ENCODE measurements around the gene LYPD6B. TPM values are rescaled to one million over a fixed set of nuclear protein-coding genes. Genes with fewer than 3 reads are reported as not detected.

Gene LYPD6B
- total RNA-seq, 1 donor from 2014 or later = not detected

DNA sequence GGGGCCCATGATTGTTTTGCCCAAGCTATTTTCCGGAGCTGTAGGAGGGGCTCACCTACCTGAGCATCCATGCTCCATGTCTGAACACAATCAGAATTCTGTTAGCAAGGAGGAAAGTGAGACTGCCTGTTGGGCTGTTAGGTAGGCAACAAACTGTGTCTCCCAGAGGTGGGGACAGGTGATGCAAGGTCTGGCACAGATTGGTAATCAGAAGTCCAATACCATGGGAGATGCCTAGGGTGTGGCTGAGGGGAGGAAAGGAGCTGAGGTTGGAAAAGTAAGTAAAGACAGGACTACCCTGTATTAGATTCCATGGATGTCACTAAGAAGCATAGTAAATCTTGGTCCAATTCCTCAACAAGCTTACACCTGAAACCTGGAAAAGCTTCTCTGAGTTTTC lies 3.0 kb downstream of the LYPD6B start:
- DNase-seq (ENCODE audit: low read depth in 2 of 2) = no peak

DNA sequence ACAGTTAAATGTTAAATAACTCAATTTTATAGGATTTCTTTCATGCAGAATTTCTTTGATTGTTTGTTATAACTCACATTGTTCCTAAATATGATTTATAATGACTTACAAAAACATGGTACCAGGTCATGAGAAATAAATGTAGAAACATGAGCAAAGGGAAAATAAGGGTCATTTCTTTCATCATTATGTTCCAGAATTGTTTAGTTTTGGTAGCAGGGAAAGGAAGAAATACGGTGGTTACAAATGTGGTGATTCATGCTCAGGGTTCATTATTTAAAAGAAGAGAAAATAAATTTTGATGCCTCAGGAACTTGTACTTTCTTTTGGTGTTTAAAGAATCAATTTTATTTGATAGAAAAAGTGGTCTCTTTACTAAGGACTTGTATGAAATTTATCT lies 4.4 kb downstream of the LYPD6B start:
- no peak for DNase-seq (ENCODE audit: low read depth in 2 of 2)

DNA sequence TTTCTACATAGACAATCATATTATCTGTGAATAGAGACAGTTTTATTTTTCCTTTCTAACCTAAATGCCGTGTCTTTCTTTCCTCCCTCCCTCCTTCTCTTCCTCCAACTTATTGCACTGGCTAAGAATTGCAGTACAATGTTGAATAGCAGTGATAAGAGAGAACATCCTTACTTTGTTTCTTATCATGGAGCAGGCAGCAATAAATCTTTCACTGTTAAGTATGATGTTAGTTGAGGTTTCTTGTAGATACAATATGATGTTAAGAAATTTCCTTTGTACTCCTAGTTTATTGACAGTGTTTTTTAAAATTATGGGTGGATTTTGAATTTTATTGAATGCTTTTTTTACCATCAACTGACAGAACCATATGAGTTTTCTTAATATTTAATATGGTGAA lies 6.0 kb downstream of the LYPD6B start:
- DNase-seq (ENCODE audit: low read depth in 2 of 2) = no peak

DNA sequence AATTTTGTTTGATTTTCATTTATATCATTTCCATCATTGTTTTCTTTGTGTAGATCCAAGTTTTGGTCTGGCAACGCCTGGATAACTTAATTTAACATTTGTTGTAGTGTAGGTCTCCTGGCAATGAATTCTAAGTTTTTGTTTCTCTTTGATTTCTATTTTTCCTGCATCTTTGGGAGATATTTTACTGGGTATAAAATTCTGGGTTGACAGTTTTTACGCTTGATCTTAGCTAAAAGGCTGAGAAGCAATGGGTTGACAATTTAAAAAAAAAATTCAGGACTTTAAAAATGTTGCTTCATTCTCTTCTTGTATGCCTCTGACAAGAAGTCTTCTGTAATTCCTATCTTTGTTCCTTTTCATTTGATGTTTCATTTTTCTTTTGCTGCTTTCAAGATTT lies 8.6 kb downstream of the LYPD6B start:
- no peak for DNase-seq (ENCODE audit: low read depth in 2 of 2)

DNA sequence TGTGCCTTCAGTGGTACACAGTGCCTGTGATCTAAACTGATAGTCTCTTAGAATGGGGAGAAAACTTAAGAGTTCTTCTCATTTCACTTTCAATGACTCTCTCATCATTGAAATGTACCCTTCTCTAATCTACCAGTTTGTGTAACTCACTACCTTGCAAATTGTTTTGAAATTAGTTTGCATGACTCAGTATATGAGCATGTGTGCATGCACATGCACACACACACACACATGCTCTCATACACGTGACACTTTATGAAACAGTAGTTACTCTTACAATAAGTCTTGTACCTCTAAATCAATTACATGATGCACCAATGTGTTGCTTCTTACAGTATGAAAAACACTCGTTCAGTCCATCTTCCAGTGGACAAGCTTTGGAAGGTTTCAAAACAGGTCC lies 10.6 kb downstream of the LYPD6B start:
- DNase-seq (ENCODE audit: low read depth in 2 of 2) = no peak

DNA sequence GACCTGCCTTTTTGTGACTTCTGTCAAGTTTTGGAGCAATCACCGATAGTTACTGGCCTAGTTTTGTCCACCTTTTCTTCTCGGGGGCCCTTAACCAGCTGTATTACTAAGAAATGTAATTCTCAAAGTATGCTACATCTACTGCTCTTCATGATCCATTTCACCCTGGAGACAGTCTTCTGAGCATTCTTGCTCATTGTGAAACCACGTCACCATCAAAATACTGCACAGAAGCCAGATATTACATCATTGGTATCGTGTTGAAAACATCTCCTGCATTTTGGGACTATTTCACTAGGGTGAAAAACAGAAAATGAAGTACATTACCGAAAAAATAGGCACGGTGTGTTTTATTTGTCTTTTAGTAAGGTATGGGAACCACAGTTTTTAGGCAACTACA lies 11.7 kb downstream of the LYPD6B start:
- DNase-seq (ENCODE audit: low read depth in 2 of 2) = no peak

DNA sequence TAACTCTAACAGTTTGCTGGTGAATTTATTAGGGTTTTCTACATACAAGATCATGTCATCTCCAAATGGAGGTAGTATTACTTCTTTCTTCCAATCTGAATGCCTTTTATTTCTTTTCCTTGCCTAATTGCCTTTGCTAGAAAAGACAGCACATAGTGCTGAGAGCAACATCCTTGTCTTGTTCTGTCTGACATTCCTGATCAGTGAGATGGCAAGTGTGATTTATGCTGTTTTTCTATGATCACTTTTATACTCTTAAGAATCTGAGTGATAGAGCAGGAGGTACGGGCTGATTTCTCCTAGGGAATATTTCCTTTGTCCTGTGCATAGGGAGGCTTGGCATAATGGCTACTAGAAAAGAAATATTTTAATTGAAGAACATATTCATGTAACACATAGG lies 17.3 kb downstream of the LYPD6B start:
- DNase-seq (ENCODE audit: low read depth in 2 of 2) = no peak

DNA sequence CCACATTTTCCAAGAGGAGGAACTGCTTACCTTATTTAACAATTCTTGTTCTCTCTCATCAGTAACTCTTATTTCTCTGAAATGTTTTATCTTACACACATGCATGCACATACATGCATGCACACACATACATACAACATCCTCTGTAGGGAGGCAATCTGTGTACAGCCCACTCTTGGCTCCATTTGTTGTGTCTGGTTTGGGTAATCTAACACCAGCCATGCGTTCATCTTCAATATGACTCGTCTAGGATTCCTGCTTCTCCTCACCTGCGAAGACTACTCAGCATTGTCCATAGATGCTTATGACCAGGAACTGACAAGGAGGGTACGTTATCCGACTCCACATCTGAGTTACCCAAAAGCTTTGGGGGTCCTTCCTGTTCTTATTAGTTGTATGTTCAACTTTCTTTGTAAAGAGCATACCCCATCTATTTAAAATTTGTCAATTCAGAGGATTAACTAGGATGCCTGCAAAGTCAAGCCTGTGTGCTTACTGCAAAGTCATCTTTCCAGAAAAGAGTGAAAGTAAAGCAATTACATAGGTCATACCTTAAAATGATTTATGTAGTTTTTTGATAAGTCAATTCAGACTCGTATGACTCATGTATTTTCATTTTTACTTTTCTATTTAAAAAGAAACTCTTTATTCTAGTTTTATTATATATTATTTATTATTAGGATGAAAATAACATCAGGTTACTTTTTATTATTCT lies 18.2 kb downstream of the LYPD6B start:
- DNase-seq (ENCODE audit: low read depth in 2 of 2) = no peak

DNA sequence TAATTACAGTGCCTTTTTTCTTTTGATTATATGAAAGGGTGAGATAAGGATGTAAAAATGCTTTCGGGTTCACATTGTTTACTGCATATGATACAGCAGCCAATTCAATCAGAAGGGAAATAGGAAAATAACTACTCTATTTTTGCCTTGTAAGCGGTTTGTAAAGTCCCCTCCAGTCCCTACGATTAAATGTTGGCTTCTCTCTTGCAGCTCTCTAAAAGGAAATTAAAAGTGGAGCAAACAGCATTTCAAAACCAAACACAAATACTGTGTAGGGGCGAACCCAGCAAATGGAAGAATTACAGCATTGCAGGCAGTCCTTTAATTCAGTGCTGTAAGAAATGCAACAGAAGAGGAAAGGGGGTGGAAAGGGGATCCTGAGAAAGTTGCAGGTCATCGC lies 18.9 kb downstream of the LYPD6B start:
- no peak for DNase-seq (ENCODE audit: low read depth in 2 of 2)

DNA sequence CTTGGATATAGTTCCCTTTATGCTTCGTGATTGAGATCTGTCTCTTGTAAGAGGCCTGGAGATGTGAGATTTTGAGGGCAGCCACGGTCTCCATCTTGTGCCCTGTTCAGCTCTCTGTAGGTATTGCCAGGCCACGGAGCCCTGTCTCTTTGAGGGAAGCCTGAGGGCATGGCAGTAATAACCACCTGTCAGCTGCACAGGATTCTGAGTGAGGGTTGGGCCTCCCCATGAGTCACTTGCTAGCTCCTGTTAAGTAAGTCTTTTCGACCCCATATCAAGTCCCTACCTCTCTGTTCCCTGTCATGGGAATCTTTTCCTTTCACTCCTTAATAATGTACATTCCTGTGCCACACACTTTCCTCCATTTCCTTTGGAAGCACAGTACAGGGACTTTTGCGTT lies 20.4 kb downstream of the LYPD6B start:
- no peak for DNase-seq (ENCODE audit: low read depth in 2 of 2)

DNA sequence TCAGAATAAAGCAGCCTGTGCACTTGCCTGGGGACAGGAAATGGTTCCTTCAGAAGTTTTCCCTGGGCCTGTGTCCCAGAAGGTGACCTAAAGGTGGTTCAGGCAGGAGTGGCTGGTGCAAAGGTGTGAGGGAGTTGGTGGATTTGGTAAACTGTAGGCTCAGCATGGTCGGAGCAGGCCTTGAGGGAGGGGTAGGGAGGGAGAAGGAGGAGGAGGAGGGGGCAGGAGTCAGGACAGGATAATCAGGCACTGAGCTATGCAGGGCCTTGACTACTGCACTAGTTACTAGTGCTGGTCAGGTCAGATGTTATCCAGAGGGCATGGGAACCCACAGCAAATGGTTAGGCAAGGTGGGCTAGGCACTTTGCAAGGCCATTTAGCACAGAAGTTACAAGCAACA lies 21.3 kb downstream of the LYPD6B start:
- DNase-seq (ENCODE audit: low read depth in 2 of 2) = no peak

DNA sequence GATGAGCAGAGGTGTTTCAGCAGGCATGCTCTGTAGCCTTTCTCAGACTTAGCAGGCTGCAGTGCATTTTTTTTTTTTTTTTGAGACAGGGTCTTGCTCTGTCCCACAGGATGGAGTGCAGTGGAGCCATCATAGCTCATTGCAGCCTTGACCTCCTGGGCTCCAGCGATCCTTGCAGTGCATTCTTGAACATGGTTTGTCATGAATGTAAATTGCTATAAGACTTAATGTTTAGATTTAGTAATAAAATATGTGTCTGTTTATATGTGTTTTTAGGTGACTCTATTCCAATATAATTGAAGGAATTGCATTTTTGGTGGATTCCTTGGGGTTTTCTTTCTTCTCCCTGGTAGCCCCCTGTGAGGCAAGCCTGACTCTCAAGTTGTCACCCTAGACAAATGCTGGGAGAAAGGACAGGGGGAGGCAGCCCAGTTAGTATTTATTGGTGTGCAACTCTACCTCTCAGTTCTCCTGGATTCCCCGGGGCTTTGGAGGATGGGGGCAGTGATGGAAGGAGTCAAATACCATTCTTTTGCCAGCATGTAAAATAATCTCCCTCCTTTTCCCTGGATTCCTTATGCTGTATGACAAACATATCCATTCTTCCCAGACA lies 22.7 kb downstream of the LYPD6B start:
- DNase-seq (ENCODE audit: low read depth in 2 of 2) = no peak

DNA sequence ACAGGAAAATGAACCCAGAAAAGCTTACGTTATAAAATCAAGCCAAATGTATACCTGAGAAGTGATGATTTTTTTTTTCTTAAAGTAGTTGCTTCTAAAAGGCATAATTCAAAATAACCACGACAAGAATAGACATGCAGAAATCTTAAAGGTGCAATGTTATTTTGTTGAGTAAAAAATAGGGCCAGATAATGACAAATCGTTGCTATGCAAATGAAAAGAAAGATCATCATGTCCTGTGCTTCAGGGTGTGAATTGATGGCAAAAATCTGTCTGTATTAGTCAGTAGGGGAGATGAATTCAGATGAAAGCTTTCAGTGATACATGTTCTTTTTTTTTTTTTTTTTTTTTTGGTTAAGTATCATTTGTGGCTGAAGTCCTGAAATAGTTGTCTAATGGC lies 24.0 kb downstream of the LYPD6B start:
- no peak for DNase-seq (ENCODE audit: low read depth in 2 of 2)

DNA sequence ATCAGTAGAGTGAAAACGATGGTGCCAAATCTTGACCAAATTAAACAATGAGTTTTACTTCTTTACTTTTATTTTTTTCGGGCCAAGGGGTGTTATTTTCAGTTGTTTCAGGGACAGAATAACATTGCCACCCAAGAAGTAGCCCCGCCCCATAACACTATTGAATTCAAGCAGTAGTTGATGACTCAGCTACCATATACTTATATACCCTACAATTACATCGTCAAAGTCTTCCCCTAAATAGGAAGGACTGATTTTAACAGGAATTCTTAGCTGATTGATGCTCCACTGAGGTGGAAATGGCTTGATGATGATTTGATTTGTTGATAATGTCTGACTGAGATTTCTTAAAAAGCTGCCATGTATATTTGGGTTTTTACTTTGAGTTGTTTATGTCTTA lies 24.7 kb downstream of the LYPD6B start:
- no peak for DNase-seq (ENCODE audit: low read depth in 2 of 2)

DNA sequence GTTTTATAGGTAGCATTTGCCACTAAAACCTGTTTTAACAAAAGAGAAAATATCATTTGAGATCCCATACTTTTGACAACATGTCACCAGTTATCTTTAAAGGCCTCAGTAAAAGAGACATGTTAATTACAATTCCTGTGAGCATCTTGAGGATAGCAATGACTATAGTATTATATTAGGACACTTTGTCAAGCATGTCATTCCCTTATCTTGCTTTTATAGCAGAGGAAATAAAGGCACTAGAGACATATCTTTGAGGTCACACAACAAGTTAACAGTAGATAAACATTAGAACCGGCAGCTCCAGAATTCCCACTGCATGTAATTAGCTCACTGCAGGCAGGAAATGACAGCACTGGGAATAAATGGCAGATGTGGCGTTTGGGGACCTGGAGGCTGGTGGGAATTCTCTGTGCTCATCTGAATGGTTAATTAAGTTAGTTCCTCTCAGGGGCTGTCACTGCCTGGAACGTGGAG lies 25.9 kb downstream of the LYPD6B start:
- no peak for DNase-seq (ENCODE audit: low read depth in 2 of 2)

DNA sequence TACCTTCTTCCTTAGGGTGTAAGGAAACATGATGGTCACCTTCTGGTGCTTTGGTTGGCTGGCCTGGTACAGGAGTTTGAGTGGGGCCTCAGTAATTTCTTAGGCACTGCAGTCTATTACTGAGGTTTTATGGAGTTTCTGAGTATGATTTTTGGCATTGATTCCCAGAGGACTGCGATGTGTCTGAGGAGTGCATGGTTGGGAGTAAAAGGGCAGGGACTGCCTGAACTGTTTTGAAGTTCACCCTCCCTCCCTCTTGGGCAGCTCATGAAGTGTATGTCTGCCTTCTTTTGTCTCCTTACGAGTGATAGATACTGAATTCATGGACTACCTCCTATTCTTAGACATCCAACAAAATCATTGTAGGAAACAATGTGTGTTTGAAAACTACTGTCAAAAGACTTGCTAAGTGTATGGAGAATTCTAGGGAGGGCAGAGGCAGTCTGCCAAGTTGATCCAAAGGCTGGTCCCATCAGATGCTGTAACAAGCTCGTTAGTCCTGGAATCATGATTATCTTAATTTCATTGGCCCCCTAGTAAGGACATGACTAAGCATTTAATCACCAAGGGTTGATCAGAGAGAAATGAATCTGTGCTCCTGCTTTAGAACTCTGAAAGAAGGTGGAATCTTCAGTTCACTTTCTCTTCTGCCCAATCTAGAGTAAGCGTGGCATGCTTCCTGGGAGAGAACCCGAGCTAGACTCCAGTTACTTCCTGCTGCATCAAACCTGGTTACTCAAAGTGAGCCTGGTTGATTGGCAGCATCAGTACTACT lies 26.5 kb downstream of the LYPD6B start:
- no peak for DNase-seq (ENCODE audit: low read depth in 2 of 2)

DNA sequence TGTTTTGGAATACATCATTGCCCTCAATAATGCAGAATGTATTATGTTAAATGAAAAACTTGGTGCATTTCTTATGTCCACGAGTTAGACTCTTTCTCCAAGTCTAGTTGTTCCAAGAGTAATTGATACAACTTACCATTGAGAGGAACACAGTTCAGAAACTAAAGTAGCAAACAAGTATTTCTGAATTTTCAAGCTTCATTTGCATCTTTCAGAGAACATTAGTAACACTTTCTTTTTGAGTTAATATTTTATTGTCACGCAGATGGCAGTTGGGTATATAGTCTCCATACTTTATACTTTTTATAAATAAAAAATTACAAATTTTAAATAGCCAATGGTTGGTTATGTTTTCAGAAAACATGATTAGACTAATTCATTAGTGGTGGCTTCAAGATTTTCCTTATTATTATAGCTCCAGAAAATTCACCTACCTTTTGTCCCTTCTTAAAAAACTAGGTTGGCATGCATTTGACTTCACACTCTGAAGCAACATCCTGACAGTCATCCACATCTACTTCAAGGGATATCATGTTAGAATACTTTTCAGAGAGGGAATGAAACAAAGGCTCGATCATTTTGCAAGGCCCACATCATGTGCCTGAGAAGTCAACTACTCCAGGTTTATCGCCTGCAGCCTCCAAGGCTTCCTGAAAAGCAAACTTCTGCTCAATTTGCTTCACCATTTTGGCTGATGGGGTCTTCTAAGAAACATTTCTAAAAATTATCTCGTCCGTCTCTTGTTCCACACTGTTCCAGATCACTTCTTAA lies 29.9 kb downstream of the LYPD6B start:
- no peak for DNase-seq (ENCODE audit: low read depth in 2 of 2)

DNA sequence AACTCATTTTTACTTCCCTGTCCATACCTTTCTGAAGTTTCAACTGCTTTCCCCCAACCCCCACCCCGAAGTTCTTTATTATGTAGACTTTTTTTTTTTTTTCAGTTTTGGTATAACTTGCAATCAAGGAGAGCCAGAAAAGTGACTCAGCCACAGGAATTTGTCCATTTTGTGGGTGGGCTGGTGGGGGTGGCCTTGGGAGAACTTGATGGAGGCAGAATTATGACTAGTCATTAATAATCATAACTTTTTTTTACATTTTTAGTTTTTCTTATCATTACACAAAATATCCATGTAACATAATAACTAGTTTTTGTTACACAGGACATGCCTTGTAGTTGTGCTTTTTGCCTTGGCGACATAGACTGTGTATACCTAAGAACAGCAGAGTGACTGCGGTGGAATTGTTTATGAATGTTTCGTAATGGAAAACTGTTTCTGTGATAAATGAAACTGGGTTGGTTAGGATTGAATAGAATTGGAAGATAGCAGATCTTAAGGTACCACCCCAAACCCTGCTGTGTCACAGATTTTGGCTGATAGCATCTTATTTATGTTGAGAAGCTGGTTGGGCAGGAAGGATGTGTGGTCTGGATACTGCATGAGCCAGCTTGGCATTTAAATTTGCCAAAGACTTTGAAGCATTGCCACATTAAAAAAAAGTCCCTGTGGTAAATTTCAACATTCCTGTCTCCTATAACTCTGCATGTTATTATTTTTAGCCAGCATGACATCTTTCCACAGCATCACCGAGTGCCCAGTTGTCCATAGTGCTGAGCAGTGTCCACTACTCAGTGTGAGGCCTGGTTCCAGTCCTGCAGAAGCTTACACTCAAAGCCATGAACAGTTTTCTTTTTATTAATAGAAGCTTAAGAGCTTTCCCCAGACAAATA lies 30.7 kb downstream of the LYPD6B start:
- DNase-seq (ENCODE audit: low read depth in 2 of 2) = no peak

DNA sequence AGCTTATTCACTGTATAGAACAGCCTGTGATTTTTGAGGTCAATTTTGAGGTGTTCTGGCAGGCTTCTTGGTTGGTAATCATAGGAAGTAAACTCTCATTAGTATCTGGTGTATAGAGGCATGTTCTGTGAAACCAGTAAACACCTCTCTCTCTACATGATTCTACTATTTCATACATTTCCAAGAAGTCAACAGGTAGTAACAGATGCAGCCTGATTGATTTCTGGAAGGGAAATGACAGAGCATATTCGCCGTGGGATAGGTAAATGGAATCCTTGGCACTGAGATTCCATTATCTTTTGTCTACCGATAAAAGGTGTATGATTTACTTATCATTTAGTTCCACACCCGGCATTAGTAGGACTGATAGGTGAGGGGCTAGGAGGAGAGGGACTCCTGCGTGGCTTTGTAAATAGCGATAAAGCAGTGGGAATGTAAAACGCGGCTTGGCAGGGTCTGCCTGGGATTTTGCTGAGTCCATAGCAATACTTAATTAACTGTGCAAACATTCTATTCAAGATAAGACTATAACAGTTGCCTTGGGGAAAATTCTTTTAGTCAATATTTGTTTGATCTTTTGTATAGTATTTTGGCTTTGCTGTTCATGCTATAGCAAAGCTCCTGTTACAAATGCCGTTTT lies 32.3 kb downstream of the LYPD6B start:
- no peak for DNase-seq (ENCODE audit: low read depth in 2 of 2)

DNA sequence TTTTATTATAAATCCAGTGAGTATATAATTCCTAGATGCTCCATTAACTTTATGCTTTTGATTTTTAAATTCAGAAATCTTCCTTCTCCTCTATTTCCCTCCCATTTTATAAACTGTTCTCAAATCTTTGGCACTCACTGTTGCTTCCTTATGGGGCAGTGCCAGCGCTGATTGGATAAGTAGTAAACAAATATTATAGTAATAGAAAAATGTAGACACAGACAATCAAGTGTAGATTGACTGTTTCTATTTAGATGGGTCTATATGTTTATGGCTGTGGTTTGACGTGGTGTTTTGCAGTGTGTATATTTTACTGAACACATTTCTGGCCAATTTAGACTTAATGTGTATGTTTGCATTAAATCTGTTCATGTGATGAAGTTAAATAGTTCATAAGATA lies 36.6 kb downstream of the LYPD6B start:
- DNase-seq (ENCODE audit: low read depth in 2 of 2) = no peak
